ENCODE data around the gene TECRL.

The TECRL gene

DNA sequence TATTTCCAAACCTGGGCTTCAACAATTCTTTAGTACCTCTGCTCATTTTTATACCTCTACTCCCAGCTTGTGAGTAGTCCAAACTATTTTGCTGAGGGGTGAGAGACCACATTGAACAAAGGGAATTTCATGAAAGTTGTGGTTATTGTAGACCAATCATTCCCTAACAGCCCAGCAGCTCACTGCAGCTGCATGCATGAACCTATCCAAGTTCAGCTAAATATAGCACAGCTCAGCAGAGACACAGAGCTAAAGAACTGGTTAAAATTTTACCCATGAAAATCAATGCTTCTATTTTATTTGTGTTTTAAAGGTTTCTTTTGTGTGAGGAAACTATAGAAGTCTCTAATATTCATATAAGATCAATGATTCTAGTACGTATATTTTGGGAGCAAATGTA is 82.7 kb downstream of the TECRL start:
- no peak for DNase-seq

- DNase-seq = no peak
Observed at GRCh38 chr4:64306255-64306565, 103.0 kb downstream of the TECRL start.

- no peak for DNase-seq
Observed at GRCh38 chr4:64305565-64306254, 103.5 kb downstream of the TECRL start.

- no peak for DNase-seq
Observed at GRCh38 chr4:64272432-64272831, 136.8 kb downstream of the TECRL start.

- DNase-seq = no peak
Observed at GRCh38 chr4:64271601-64272081, 137.6 kb downstream of the TECRL start.

DNA sequence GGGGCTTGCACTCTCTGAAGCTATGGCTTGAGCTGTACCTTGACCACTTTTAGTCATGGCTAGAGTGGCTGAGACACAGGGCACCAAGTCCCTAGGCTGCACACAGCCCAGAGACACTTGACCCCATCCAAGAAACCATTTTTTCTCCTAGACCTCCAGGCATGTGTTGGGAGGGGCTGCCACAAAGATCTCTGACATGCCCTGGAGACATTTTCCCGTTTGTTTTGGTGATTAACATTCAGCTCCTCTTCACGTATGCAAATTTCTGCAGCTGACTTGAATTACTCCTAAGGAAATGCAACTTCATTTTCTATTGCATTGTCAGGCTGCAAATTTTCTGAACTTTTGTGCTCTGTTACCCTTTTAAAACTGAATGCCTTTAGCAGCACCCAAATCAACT is 142.6 kb downstream of the TECRL start:
- no peak for DNase-seq

DNA sequence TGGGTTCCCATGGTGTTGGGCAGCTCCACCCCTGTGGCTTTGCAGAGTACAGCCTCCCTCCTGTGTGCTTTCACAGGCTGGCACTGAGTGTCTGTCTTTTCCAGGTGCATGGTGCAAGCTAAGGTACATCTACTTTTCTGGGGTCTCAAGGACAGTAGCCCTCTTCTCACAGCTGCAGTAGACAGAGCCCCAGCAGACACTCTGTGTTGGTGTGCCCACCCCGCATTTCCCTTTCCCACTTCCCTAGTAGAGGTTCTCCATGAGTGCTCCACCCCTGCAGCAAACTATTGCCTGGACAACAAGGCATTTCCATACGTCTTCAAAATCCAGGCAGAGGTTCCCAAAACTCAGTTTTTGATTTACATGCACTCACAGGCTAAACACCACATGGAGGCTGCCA is 143.0 kb downstream of the TECRL start:
- no peak for DNase-seq

DNA sequence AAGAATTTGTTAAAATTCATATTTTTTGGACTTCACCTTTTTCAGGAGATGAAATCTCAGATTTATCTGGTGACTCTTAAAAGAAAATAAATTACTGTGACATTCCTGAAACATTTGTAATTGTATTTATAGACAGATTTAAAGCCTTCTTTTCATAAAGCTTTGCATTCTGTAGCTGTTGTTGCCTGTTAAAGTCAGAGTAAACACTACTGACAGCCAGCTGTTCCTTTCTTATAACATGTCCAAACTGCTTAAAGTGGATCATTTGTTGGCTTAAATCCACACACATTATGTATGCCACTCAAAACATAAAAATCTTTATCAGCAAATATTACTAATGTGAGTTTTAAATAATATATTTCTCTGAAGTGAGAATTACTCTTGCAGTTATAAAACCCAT is 157.5 kb downstream of the TECRL start:
- no peak for DNase-seq

DNA sequence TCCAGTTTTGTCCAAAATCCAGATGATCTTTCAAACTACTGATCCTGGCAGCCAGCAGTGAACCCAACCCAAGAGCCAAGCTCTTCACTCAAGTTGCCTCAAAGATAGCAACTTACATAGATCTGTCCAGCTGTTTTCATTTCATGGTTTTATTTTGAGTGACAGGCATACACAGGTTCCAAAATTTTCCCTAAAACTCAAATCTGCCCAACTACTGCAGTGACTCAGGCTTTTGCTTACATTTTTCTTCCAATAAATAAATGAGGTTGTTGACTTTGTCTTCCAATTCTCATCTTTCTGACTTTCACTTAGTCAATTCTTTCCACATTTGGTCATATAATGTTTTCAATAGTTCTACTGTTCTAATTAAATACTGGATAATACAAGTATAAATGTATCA is 158.8 kb downstream of the TECRL start:
- DNase-seq = no peak

DNA sequence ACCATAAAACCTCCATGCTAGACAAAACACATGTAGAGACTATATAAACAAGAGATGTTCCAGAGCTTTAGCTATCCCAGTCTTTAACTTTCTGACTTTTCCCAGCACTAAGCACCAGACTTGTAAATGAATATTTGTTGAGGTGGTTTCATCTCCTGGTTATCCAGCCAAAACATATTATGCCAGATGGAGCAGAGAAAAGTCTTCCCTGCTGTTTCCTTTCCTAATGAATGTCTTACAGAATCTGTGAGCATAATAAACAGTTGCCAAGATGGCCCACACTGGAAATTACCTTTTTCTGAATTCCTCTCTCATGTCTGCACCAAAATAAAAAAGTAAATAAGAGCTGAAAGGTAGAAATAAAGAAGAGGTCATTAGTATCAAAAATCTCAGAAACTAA is 159.2 kb downstream of the TECRL start:
- DNase-seq = no peak

- DNase-seq = no peak
Observed at GRCh38 chr4:64248186-64248585, 161.1 kb downstream of the TECRL start.

DNA sequence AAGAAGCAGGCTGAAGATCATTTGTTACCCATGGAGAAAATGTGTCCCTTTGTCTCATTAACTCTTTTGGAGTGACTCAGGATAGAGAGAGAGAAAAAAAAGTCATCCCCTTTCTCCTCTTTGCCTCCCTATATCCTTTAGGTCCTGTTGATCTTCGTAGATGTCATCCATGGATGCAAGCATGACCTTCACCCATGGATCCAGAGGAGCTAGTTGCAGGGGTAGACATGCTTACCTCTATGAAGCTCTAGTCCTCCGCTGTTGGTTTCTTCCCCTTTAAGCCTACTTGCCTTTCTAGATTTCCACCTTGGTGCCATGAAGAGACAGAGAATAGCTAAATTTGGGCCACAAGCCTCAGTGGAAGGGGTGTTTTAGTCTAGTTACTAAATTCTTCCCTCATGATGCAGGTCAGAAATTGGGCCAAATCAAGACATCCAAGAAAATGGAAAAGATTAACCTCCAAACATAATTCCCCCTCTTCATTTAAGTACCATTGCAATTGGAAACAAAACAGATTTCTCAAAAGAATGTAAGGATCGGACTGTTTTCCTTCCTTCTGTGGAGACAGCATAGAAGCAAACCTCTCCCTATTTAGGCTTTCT is 178.4 kb downstream of the TECRL start:
- no peak for DNase-seq
